ENCODE measurements around the gene H2AZ2.

GRCh38 chr7:44884621-44885393 lies 36.9 kb upstream of the H2AZ2 start:
- TF ChIP-seq CTCF (conservative IDR thresholded peaks at IDR 0.05; ENCODE audit: low read depth, low read length): no peak
- TF ChIP-seq POLR2A (IDR thresholded peaks at IDR 0.05; ENCODE audit: low read depth, low read length): peak; percentile 86
- no peak for TF ChIP-seq BHLHE40 (IDR thresholded peaks at IDR 0.05; ENCODE audit: low read depth, low read length)
- peak; percentile 18; the same call in 1 of the 2 replicates for TF ChIP-seq MAZ (IDR thresholded peaks at IDR 0.05; ENCODE audit: borderline replicate concordance, low read depth, low read length)
- peak; percentile 87 for TF ChIP-seq CHD1 (IDR thresholded peaks at IDR 0.05; ENCODE audit: low read depth, low read length)
- TF ChIP-seq RCOR1 (IDR thresholded peaks at IDR 0.05; ENCODE audit: insufficient replicate concordance, low read length): no peak
- TF ChIP-seq, protein P1, sequence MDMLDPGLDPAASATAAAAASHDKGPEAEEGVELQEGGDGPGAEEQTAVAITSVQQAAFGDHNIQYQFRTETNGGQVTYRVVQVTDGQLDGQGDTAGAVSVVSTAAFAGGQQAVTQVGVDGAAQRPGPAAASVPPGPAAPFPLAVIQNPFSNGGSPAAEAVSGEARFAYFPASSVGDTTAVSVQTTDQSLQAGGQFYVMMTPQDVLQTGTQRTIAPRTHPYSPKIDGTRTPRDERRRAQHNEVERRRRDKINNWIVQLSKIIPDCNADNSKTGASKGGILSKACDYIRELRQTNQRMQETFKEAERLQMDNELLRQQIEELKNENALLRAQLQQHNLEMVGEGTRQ (IDR thresholded peaks at IDR 0.05; ENCODE audit: low read depth, low read length): no peak
- no peak; the same call in 1 of the 2 replicates for TF ChIP-seq RAD21 (IDR thresholded peaks at IDR 0.05; ENCODE audit: low read length)
- TF ChIP-seq FOS (IDR thresholded peaks at IDR 0.05; ENCODE audit: low read depth, low read length): no peak
- TF ChIP-seq CEBPB (IDR thresholded peaks at IDR 0.05; ENCODE audit: low read depth, low read length): no peak
- TF ChIP-seq ELK1 (IDR thresholded peaks at IDR 0.05; ENCODE audit: borderline replicate concordance, low read depth, low read length): no peak
